HG02571 (cell line): ENCODE data around the gene VAC14.

Experiments used
- ATAC-seq: cut with Tn5 transposase; IDR thresholded peaks from one replicate; pipeline ENCODE4 v1.9.1; 2021; ENCODE audit warnings: mild to moderate bottlenecking, moderate library complexity; ENCODE audit not compliant: unreplicated experiment

VAC14 gene

DNA sequence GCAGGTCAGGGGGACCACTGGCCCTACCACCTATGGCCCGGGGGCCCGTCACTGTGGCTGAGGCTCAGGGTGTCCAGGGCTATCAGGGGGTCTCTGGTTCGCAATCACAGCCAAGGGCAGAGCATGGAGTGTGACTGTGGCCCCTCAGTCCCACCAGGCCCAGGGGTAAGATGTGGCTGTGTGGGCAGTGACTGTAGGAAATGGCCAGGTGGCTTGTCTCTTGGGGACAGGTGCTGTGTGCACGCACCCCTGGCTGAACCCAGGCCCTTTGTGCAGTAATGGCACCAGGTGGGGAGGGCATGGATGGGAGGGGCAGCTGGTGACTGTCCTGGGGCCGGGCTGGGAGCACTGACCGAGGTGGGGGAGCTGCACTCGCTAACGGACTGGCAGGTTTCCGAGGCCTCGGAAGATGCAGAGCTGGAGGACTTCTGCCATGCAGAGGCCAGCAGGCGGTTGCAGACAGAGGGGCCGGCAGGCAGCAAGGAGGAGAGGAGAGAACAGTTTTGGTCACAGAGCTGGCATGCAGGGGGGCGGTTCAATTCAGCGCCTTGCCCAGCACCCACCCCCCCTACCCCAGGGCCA is 135.8 kb downstream of the VAC14 start:
- no peak for ATAC-seq

GRCh38 chr16:70664325-70665112 is 136.4 kb downstream of the VAC14 start:
- ATAC-seq, result no peak

GRCh38 chr16:70663524-70664324 is 137.2 kb downstream of the VAC14 start:
- no peak for ATAC-seq

DNA sequence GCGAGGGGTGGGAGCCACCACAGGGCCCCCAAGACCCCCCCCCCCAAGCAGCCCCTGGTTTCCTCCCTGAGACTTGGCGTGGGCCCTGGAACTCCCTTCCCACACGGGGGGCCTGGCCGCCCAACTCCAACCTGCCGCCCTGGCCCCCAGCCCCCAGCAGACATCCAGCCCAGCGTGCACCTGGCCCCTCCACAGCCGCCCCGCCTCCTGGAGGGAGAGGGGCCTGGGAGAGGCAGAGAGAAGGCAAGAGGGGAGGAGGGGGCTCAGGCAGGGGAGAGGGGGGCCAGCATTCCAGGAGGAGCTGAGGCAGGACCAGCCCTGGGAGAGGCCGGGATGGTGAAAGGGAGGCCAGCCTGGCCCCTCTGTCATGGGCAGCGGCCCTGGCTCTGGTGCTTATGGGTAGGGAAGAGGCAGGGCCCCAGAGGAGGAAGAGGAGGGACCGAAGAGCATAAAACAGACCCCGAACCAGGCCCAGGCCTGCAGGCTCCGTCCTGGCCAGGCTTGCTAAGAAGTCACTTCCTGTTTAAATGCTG is 137.9 kb downstream of the VAC14 start:
- no peak for ATAC-seq

GRCh38 chr16:70661918-70662641 is 138.9 kb downstream of the VAC14 start:
- no peak for ATAC-seq

DNA sequence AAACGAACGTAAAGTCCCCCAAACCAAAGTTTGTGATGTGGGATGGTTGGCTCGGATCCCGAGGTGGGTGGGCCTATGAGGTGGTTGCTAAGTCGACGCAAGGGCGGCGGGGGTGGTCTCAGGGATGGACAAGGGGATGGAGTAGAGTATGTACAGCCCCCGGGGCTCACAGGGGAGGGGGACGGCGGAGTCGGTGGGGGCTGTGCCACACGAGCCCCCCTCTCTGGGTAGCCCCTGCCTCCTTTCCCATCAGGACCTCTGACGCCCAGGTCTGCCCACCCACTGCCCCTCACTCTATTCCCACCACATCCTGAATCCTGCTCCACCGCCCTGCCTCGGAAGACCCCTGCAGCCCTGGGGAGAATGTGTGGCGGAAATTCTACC is 139.4 kb downstream of the VAC14 start:
- ATAC-seq, result no peak

- no peak for ATAC-seq
Measured at GRCh38 chr16:70660672-70661350, 140.1 kb downstream of the VAC14 start.

GRCh38 chr16:70659953-70660671 is 140.8 kb downstream of the VAC14 start:
- ATAC-seq, result no peak

GRCh38 chr16:70659546-70659945 is 141.4 kb downstream of the VAC14 start:
- ATAC-seq, result no peak

GRCh38 chr16:70658921-70659320 is 142.0 kb downstream of the VAC14 start:
- no peak for ATAC-seq

- no peak for ATAC-seq
Measured at GRCh38 chr16:70657956-70658355, 143.0 kb downstream of the VAC14 start.

DNA sequence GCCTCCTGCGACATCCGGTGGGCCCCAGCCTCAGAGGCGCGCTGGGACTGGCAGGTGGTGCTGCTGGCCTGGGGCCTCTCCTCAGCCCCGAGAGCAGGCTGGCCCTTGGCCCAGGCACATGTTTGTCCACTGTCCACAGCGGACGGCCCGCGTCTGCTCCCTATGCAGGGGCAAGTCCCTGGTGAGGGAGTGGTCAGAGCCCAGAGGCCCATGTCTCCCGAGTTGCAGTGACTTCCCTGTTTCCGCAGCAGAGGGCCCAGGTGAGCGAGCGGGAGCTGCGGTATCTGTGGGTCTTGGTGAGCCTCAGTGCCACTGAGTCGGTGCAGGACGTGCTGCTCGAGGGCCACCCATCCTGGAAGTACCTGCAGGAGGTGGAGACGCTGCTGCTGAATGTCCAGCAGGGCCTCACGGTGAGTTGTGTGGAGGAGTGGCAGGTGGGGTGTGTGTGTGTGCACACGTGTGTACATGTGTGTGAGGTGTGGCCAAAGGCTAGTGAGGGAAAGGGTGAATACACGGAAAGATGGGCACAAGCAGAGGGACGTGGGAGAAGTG is 144.2 kb downstream of the VAC14 start:
- ATAC-seq, result no peak

DNA sequence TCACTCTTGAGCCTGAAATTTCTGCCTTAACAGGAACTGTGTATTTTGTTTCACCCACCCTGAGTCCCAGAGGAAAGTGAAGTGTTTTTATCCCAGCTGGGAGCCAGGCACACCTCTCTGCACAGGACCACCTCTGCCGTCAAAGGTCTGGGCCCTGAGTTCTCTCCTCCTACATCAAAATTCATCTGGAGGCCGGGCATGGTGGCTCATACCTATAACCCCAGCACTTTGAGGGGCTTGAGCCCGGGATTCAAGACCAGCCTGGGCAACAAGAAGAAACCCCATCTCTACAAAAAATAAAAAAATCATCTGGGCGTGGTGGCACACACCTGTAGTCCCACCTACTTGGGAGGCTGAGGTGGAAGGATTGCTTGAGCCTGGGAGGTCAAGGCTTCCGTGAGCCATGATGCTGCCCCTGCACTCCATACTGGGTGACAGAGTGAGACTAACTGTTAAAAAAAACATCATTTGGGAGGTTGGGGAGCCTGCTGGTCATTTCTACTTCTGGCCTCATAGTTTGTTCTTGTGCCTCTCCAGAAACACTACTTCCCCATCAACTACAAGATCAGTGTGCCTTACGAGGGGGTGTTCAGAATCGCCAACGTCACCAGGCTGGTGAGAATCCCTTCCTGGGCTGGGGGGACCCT is 144.8 kb downstream of the VAC14 start:
- no peak for ATAC-seq

DNA sequence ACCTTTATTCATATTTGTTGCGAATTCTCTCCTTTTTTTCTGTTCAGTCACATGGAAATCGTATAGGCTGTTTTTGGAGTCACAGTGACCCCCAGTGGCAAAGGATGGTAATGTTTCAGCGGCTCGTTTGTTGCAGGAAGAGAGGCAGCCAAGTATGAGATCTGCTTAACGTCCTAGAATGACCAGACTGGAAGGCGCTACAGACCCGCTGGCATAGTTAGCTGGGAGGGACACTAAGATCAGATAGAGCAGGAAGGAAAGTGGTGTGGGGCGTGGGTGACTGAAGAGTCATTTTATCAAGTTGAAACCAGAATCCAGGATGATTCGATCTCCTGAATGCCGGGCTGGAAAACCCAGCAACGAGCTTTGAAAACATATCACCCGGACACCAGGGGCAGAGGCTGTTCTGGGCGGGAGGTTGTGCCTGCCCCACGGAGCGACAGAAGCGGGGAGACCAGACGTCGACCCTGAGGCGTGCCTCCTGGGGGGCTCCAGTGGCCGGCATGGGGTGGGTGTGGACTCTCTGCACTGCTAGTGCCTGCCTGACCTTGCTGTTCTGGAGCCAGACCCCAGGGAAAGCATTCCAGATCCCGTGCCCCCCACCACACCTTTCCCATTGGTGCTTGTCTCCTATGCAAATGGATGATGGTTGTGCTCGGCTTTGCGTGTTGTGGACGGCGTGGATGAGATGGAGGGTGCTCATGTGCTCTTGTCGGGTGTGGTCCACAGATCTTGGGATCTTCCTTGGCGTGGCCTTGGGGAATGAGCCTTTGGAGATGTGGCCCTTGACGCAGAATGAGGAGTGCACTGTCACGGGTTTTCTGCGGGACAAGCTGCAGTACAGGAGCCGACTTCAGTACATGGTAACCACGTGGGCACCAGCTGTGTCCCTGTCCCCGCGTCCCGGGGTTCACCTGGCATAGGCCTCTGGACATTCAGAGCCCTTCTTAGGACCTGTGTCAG is 146.9 kb downstream of the VAC14 start:
- no peak for ATAC-seq

DNA sequence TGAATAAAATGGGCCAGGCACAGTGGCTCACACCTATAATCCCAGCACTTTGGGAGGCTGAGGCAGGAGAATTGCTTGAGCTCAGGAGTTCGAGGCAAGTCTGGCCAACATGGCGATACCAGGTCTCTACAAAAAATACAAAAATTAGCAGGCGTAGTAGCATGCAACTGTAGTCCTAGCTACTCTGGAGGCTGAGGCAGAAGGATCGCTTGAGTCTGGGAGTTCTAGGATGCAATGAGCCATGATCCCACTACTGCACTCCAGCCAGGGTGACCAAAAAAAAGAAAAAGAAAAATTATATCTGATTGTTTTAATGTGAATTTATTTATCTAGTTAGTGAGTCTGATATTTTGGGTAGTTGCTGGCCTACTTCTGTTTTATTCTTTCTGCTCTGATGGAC is 147.6 kb downstream of the VAC14 start:
- no peak for ATAC-seq

DNA sequence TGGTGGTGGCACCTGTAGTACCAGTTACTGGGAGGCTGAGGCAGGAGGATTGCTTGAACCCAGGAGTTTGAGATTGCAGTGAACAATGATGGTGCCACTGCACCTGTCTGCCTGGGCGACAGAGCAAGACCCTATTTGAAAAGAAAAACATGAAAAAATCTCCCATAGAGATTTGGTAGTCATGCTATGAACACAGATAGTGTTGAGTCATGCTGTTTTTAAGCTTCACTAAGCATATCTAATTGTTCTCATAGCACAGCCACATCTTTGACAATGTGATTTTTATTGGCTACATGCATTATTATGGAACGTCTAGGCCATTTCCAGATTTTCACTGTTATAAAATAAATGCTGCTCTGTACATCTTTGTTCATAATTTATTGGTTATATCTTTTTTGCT is 148.6 kb downstream of the VAC14 start:
- no peak for ATAC-seq

DNA sequence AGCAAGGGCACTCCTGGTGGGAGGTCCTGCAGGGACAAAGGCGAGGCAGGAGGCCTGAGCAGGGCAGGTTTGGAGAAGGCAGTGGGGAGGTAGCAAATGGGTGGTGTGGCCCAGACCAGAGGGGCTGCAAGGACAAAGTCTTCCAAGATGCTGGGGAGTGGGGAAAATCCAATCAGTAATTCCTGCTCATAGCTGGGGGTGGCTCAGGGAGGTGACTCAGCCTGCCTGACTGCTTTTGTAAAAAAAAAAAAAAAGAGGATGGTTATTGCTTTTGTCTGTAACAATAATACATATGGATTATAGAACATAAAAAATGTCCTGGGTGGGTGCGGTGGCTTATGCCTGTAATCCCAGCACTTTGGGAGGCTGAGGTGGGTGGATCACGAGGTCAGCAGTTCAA is 149.4 kb downstream of the VAC14 start:
- ATAC-seq, result no peak

DNA sequence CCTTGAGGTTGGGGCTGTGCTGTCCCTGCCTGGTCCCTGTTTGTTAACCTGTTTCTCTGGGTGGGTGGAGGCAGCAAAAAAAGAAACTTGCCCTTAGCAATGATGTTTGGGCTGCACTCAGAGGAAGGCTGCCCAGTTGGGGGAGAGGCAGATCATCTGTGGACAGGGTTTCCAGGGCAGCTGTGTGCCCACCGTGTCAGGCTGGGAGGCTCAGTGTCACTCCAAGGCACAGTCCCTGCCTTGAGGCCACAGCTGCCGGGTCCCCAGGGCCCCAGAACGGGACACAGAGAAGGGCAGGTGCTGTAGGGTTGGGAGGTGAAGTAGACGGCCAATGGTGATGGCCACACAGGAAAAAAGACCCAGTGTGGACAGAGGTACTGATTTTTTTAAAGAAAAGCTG is 150.7 kb downstream of the VAC14 start:
- ATAC-seq, result no peak
